Vagina (tissue), 2 donors: ENCODE data around the gene SIGLEC11.

ENCODE experiments used
- POLR2AphosphoS5 ChIP-seq, 2 donors: sonication (generic); formaldehyde crosslinking; IDR thresholded peaks; one replicate each; pipeline ENCODE4 v1.9.0; 2017; ENCODE audit warnings: antibody characterized with exemption in 2 of 2, mild to moderate bottlenecking in 2 of 2, low read depth in 1 of 2; ENCODE audit not compliant: insufficient read depth in 1 of 2
- TF ChIP-seq, protein P1 (sequence below), 3 experiments: fragments of 450-650 bp in 2 of 3; fragments of 200-600 bp in 1 of 3; sonication (generic) in 1 of 3; IDR thresholded peaks; one replicate each; pipeline ENCODE4 v1.5.1; 2017 to 2019; ENCODE audit warnings: antibody characterized with exemption in 3 of 3, mild to moderate bottlenecking in 2 of 3, moderate library complexity in 2 of 3

GRCh38 chr19:49952906-49953305 lies 8.1 kb downstream of the SIGLEC11 start:
- no peak for TF ChIP-seq POLR2AphosphoS5 (IDR thresholded peaks at IDR 0.05; ENCODE audit: insufficient read depth in 1 of 2, low read depth in 1 of 2)
- TF ChIP-seq, protein P1, sequence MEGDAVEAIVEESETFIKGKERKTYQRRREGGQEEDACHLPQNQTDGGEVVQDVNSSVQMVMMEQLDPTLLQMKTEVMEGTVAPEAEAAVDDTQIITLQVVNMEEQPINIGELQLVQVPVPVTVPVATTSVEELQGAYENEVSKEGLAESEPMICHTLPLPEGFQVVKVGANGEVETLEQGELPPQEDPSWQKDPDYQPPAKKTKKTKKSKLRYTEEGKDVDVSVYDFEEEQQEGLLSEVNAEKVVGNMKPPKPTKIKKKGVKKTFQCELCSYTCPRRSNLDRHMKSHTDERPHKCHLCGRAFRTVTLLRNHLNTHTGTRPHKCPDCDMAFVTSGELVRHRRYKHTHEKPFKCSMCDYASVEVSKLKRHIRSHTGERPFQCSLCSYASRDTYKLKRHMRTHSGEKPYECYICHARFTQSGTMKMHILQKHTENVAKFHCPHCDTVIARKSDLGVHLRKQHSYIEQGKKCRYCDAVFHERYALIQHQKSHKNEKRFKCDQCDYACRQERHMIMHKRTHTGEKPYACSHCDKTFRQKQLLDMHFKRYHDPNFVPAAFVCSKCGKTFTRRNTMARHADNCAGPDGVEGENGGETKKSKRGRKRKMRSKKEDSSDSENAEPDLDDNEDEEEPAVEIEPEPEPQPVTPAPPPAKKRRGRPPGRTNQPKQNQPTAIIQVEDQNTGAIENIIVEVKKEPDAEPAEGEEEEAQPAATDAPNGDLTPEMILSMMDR (IDR thresholded peaks at IDR 0.05), result no peak
